Chondrocyte (in vitro differentiated cells): ENCODE data around the gene SIM1. TPM values are rescaled to one million over a fixed set of nuclear protein-coding genes. Genes with fewer than 3 reads are reported as not detected.

Experiments used
- DNase-seq: peaks from one replicate; pipeline ENCODE4 v3.0.0; 2021; ENCODE audit warnings: mixed read lengths, low spot score
- H3K27ac Mint-ChIP-seq: one replicate; pipeline ENCODE4 v1.8.0; 2021; ENCODE audit warnings: mild to moderate bottlenecking, moderate library complexity, mixed read lengths; ENCODE audit not compliant: unreplicated experiment
- H3K27me3 Mint-ChIP-seq: 2 replicates; pipeline ENCODE4 v1.8.0; 2021; ENCODE audit warnings: low read depth, mixed read lengths
- H3K36me3 Mint-ChIP-seq: 2 replicates; pipeline ENCODE4 v1.8.0; 2021; ENCODE audit warnings: low read depth, mixed read lengths
- H3K4me1 Mint-ChIP-seq: 2 replicates; pipeline ENCODE4 v1.8.0; 2021; ENCODE audit warnings: low read depth, mild to moderate bottlenecking, mixed read lengths
- H3K4me3 Mint-ChIP-seq: one replicate; pipeline ENCODE4 v1.8.0; 2021; ENCODE audit warnings: mild to moderate bottlenecking, moderate library complexity, mixed read lengths; ENCODE audit not compliant: unreplicated experiment
- H3K9me3 Mint-ChIP-seq: 2 replicates; pipeline ENCODE4 v1.8.0; 2021; ENCODE audit warnings: low read depth, mixed read lengths
- CTCF ChIP-seq: fragments of 200-600 bp; sonication (generic); IDR thresholded peaks from 2 replicates; pipeline ENCODE4 v1.5.0; 2021; ENCODE audit warnings: antibody characterized with exemption, mild to moderate bottlenecking, moderate library complexity
- total RNA-seq: library from RNA; stranded (reverse); gene quantifications from 3 replicates; pipeline ENCODE4 v1.2.1, GENCODE V29; 2021

Gene SIM1
- total RNA-seq, 1 donor from 2014 or later = 10.7 TPM

- Mint-ChIP-seq H3K4me3 (no peak overlapping the region), H3K36me3 (peaks cover 8% of the 10 kb centered on the region), H3K27ac (no peak overlapping the region), H3K9me3 (no peaks in the 10 kb centered on the region), H3K27me3 (peaks cover 7% of the 10 kb centered on the region), H3K4me1 (peaks cover 12% of the 10 kb centered on the region)
- no peak for DNase-seq
- TF ChIP-seq CTCF = no peak
Observed at GRCh38 chr6:100449239-100449691, 15.5 kb downstream of the SIM1 start.

- Mint-ChIP-seq H3K27me3 (peaks cover 1% of the 10 kb centered on the region), H3K27ac (no peak overlapping the region), H3K4me1 (peaks cover 21% of the 10 kb centered on the region), H3K4me3 (no peak overlapping the region), H3K36me3 (peaks cover 8% of the 10 kb centered on the region), H3K9me3 (no peaks in the 10 kb centered on the region)
- no peak for TF ChIP-seq CTCF
- DNase-seq = no peak
Observed at GRCh38 chr6:100447900-100448748, 16.6 kb downstream of the SIM1 start.

- Mint-ChIP-seq H3K4me3 (no peak overlapping the region), H3K9me3 (no peaks in the 10 kb centered on the region), H3K27me3 (peaks cover 1% of the 10 kb centered on the region), H3K36me3 (peaks cover 8% of the 10 kb centered on the region), H3K4me1 (peaks cover 25% of the 10 kb centered on the region), H3K27ac (no peak overlapping the region)
- no peak for TF ChIP-seq CTCF
- no peak for DNase-seq
Observed at GRCh38 chr6:100447081-100447899, 17.4 kb downstream of the SIM1 start.

GRCh38 chr6:100446115-100447080 is 18.3 kb downstream of the SIM1 start:
- TF ChIP-seq CTCF = no peak

More at GRCh38 chr6:100446115-100447080, 18.3 kb downstream of the SIM1 start:
- H3K27me3 Mint-ChIP-seq = peaks cover 1% of the 10 kb centered on the region
- H3K9me3 Mint-ChIP-seq = no peaks in the 10 kb centered on the region
- no peak overlapping the region for H3K4me3 Mint-ChIP-seq
- peaks cover 10% of the 10 kb centered on the region for H3K36me3 Mint-ChIP-seq
- peak overlapping the region; percentile 70 for H3K27ac Mint-ChIP-seq
- peaks cover 28% of the 10 kb centered on the region for H3K4me1 Mint-ChIP-seq
- no peak for DNase-seq
